Natural killer cell treated with Interleukin-12 subunit alpha and Interleukin-12 subunit beta and Interleukin-15 and Interleukin-18, amount 100 ng/mL, for 72 hours (primary cell): Measurements from ENCODE around the gene N4BP2L1. TPM values are rescaled to one million over a fixed set of nuclear protein-coding genes. Genes with fewer than 3 reads are reported as not detected.

Experiments used
- ATAC-seq, 2 donors: fragments of 150-1000 bp; cut with Tn5 transposase in 1 of 2; sonication (Bioruptor Pico), chemical (Tn5 transposase) in 1 of 2; 2 replicates each; pipeline ENCODE4 v1.10.0; 2021
- DNase-seq: peaks from one replicate; pipeline ENCODE4 v3.0.0; 2022; ENCODE audit warnings: low spot score
- H3K27ac Mint-ChIP-seq, 2 donors: 1 replicate in 1 of 2; 2 replicates in 1 of 2; pipeline ENCODE4 v1.8.0; 2022; ENCODE audit warnings: mixed read lengths in 2 of 2, mild to moderate bottlenecking in 1 of 2, moderate library complexity in 1 of 2
- H3K27me3 Mint-ChIP-seq, 2 donors: 1 replicate in 1 of 2; 2 replicates in 1 of 2; pipeline ENCODE4 v1.8.0; 2022; ENCODE audit warnings: mixed read lengths in 2 of 2
- H3K36me3 Mint-ChIP-seq: one replicate; pipeline ENCODE4 v1.8.0; 2022; ENCODE audit warnings: mixed read lengths
- H3K4me1 Mint-ChIP-seq, 2 donors: 1 replicate in 1 of 2; 2 replicates in 1 of 2; pipeline ENCODE4 v1.8.0; 2022; ENCODE audit warnings: low read depth in 2 of 2, mixed read lengths in 2 of 2, mild to moderate bottlenecking in 1 of 2
- H3K4me3 Mint-ChIP-seq: one replicate; pipeline ENCODE4 v1.8.0; 2022; ENCODE audit warnings: mixed read lengths
- H3K9me3 Mint-ChIP-seq: 2 replicates; pipeline ENCODE4 v1.8.0; 2022; ENCODE audit warnings: mixed read lengths
- total RNA-seq, 2 donors: library from RNA; stranded (reverse); gene quantifications; one replicate each; pipeline ENCODE4 v1.2.3, GENCODE V29; 2022

N4BP2L1 gene
- total RNA-seq, 2 donors from 2014 or later: 14.6 to 23.9 TPM

- no peaks in the 10 kb centered on the region for H3K9me3 Mint-ChIP-seq
- no peaks in the 10 kb centered on the region for H3K27me3 Mint-ChIP-seq
- ATAC-seq (no peak), DNase-seq (no peak)
- H3K4me3 Mint-ChIP-seq: no peak overlapping the region
- peaks cover 4% of the 10 kb centered on the region for H3K36me3 Mint-ChIP-seq
- peaks cover 11 to 18% of the 10 kb centered on the region in 2 donors for H3K4me1 Mint-ChIP-seq
- no peak overlapping the region for H3K27ac Mint-ChIP-seq
Measured at GRCh38 chr13:32448972-32449371, 21.0 kb upstream of the N4BP2L1 start.

GRCh38 chr13:32447894-32448623 is 20.1 kb upstream of the N4BP2L1 start:
- ATAC-seq (peak in 1 of 2 donors; percentile 79), DNase-seq (no peak)
- H3K9me3 Mint-ChIP-seq: no peaks in the 10 kb centered on the region
- peak overlapping the region in 1 of 2 donors; percentile 24 for H3K27ac Mint-ChIP-seq
- H3K36me3 Mint-ChIP-seq: no peaks in the 10 kb centered on the region
- H3K4me1 Mint-ChIP-seq: peaks cover 4 to 15% of the 10 kb centered on the region in 2 donors
- H3K4me3 Mint-ChIP-seq: peak overlapping the region; percentile 4
- no peaks in the 10 kb centered on the region for H3K27me3 Mint-ChIP-seq

GRCh38 chr13:32446773-32447465 is 19.0 kb upstream of the N4BP2L1 start:
- no peak overlapping the region for H3K4me3 Mint-ChIP-seq

GRCh38 chr13:32446220-32446619 is 18.3 kb upstream of the N4BP2L1 start:
- Mint-ChIP-seq H3K27ac (no peak overlapping the region), H3K4me1 (peaks cover 4 to 13% of the 10 kb centered on the region in 2 donors), H3K4me3 (no peak overlapping the region), H3K27me3 (no peaks in the 10 kb centered on the region), H3K9me3 (no peaks in the 10 kb centered on the region), H3K36me3 (no peaks in the 10 kb centered on the region)
- no peak for ATAC-seq
- DNase-seq: no peak

More at GRCh38 chr13:32446773-32447465, 19.0 kb upstream of the N4BP2L1 start:
- ATAC-seq (no peak), DNase-seq (no peak)
- Mint-ChIP-seq H3K9me3 (no peaks in the 10 kb centered on the region), H3K27ac (no peak overlapping the region), H3K4me1 (peaks cover 4 to 13% of the 10 kb centered on the region in 2 donors), H3K27me3 (no peaks in the 10 kb centered on the region), H3K36me3 (no peaks in the 10 kb centered on the region)

GRCh38 chr13:32445461-32445860 is 17.5 kb upstream of the N4BP2L1 start:
- peaks cover 4 to 13% of the 10 kb centered on the region in 2 donors for H3K4me1 Mint-ChIP-seq
- no peak overlapping the region for H3K4me3 Mint-ChIP-seq
- ATAC-seq (no peak), DNase-seq (no peak)
- no peaks in the 10 kb centered on the region for H3K36me3 Mint-ChIP-seq
- H3K9me3 Mint-ChIP-seq: no peaks in the 10 kb centered on the region
- no peak overlapping the region for H3K27ac Mint-ChIP-seq
- H3K27me3 Mint-ChIP-seq: no peaks in the 10 kb centered on the region

GRCh38 chr13:32443111-32443510 is 15.2 kb upstream of the N4BP2L1 start:
- ATAC-seq (no peak), DNase-seq (no peak)
- no peak overlapping the region for H3K27ac Mint-ChIP-seq
- no peaks in the 10 kb centered on the region for H3K27me3 Mint-ChIP-seq
- no peak overlapping the region for H3K4me3 Mint-ChIP-seq
- peaks cover under 1 to 7% of the 10 kb centered on the region in 2 donors for H3K4me1 Mint-ChIP-seq
- H3K9me3 Mint-ChIP-seq: no peaks in the 10 kb centered on the region
- no peaks in the 10 kb centered on the region for H3K36me3 Mint-ChIP-seq

GRCh38 chr13:32438871-32439270 is 10.9 kb upstream of the N4BP2L1 start:
- Mint-ChIP-seq H3K9me3 (no peaks in the 10 kb centered on the region), H3K4me3 (no peak overlapping the region), H3K36me3 (no peaks in the 10 kb centered on the region), H3K27me3 (no peaks in the 10 kb centered on the region), H3K27ac (no peak overlapping the region), H3K4me1 (no peaks in the 10 kb centered on the region)
- DNase-seq (no peak), ATAC-seq (no peak)

GRCh38 chr13:32432856-32433255 is 4.9 kb upstream of the N4BP2L1 start:
- ATAC-seq: no peak
- no peaks in the 10 kb centered on the region for H3K27me3 Mint-ChIP-seq
- no peaks in the 10 kb centered on the region for H3K9me3 Mint-ChIP-seq
- H3K36me3 Mint-ChIP-seq: no peaks in the 10 kb centered on the region
- H3K4me3 Mint-ChIP-seq: no peak overlapping the region
- no peak for DNase-seq
- H3K27ac Mint-ChIP-seq: no peak overlapping the region
- peaks cover 11 to 15% of the 10 kb centered on the region in 2 donors for H3K4me1 Mint-ChIP-seq

GRCh38 chr13:32431361-32431760 is 3.4 kb upstream of the N4BP2L1 start:
- H3K27ac Mint-ChIP-seq: no peak overlapping the region
- H3K9me3 Mint-ChIP-seq: no peaks in the 10 kb centered on the region
- H3K27me3 Mint-ChIP-seq: no peaks in the 10 kb centered on the region
- H3K4me1 Mint-ChIP-seq: peaks cover 16 to 20% of the 10 kb centered on the region in 2 donors
- no peak overlapping the region for H3K4me3 Mint-ChIP-seq
- peaks cover 5% of the 10 kb centered on the region for H3K36me3 Mint-ChIP-seq
- ATAC-seq (no peak), DNase-seq (no peak)

GRCh38 chr13:32430018-32430747 is 2.3 kb upstream of the N4BP2L1 start:
- no peaks in the 10 kb centered on the region for H3K9me3 Mint-ChIP-seq
- H3K27ac Mint-ChIP-seq: peak overlapping the region; percentile 3 to 64
- no peaks in the 10 kb centered on the region for H3K27me3 Mint-ChIP-seq
- H3K36me3 Mint-ChIP-seq: peaks cover 5% of the 10 kb centered on the region
- no peak for ATAC-seq
- DNase-seq: no peak
- H3K4me1 Mint-ChIP-seq: peaks cover 26 to 31% of the 10 kb centered on the region in 2 donors
- peak overlapping the region; percentile 23 for H3K4me3 Mint-ChIP-seq

GRCh38 chr13:32429433-32429909 is 1.5 kb upstream of the N4BP2L1 start:
- no peaks in the 10 kb centered on the region for H3K27me3 Mint-ChIP-seq
- no peak overlapping the region for H3K4me3 Mint-ChIP-seq
- no peaks in the 10 kb centered on the region for H3K9me3 Mint-ChIP-seq
- H3K36me3 Mint-ChIP-seq: peaks cover 5% of the 10 kb centered on the region
- peaks cover 28 to 33% of the 10 kb centered on the region in 2 donors for H3K4me1 Mint-ChIP-seq
- ATAC-seq: no peak
- DNase-seq: no peak
- peak overlapping the region; percentile 99 to 100 for H3K27ac Mint-ChIP-seq

GRCh38 chr13:32428581-32429432 is 877 bp upstream of the N4BP2L1 start:
- peak in 1 of 2 donors; percentile 15 for ATAC-seq
- Mint-ChIP-seq H3K27ac (peak overlapping the region; percentile 99 to 100), H3K4me3 (peak overlapping the region; percentile 97), H3K27me3 (no peaks in the 10 kb centered on the region), H3K36me3 (peaks cover 10% of the 10 kb centered on the region), H3K9me3 (no peaks in the 10 kb centered on the region), H3K4me1 (peaks cover 33 to 40% of the 10 kb centered on the region in 2 donors)
- DNase-seq: no peak
